A549 (cell line): ENCODE measurements around the gene PCGF1. TPM values are rescaled to one million over a fixed set of nuclear protein-coding genes. Genes with fewer than 3 reads are reported as not detected.

Source experiments
- ATAC-seq, 2 experiments: fragments of 200-7000 bp in 1 of 2; fragments of >200 bp in 1 of 2; cut with Nextera tagmentation in 1 of 2; cut with Tn5 transposase in 1 of 2; 3 replicates each; pipeline versions ENCODE4 v1.8.0 to v1.9.1; 2018 to 2020; ENCODE audit warnings: mild to moderate bottlenecking in 1 of 2, moderate library complexity in 1 of 2
- CTCF ChIA-PET: fragments of 300-600 bp; sonication (Branson Sonifier 250); formaldehyde crosslinking; extraction: SDS; loops from one replicate; lab custom pipeline; 2021; ENCODE audit warnings: antibody characterized with exemption, inconsistent platforms; lab: Yijun Ruan, JAX
- POLR2A ChIA-PET: fragments of 350-600 bp; formaldehyde crosslinking; extraction: SDS; loops from one replicate; lab custom pipeline; 2021; ENCODE audit warnings: antibody characterized with exemption, inconsistent platforms; lab: Yijun Ruan, JAX
- DNase-seq, 2 experiments: peaks; one replicate each; pipeline versions ENCODE4 v3.0.0 to v3.0.0-alpha.2; 2011 to 2016; ENCODE audit warnings: low read depth in 1 of 2, low spot score in 1 of 2
- FAIRE-seq: peaks from 2 replicates; lab custom pipeline; 2011; peaks lifted over from hg19 to GRCh38; lab: Jason Lieb, UNC
- H3K27ac ChIP-seq, 2 experiments: fragments of >200 bp; sonication (Bioruptor Twin); formaldehyde crosslinking; 3 replicates each; pipeline ENCODE4 v1.5.1; 2016 to 2017
- H3K4me1 ChIP-seq: fragments of >200 bp; sonication (Bioruptor Twin); formaldehyde crosslinking; 3 replicates; pipeline ENCODE4 v1.6.1; 2016
- H3K4me2 ChIP-seq: fragments of >200 bp; sonication (Bioruptor Twin); formaldehyde crosslinking; 3 replicates; pipeline ENCODE4 v1.6.1; 2016
- H3K4me3 ChIP-seq: fragments of >200 bp; sonication (Bioruptor Twin); formaldehyde crosslinking; 3 replicates; pipeline ENCODE4 v1.5.1; 2016
- H3K9me3 ChIP-seq: fragments of >200 bp; sonication (Bioruptor Twin); formaldehyde crosslinking; 3 replicates; pipeline ENCODE4 v1.6.1; 2016
- EHMT2 ChIP-seq: fragments of 200-600 bp; sonication (generic); IDR thresholded peaks from 2 replicates; pipeline ENCODE4 v1.6.1; 2016; ENCODE audit warnings: antibody characterized with exemption, low read depth, mild to moderate bottlenecking, moderate library complexity
- ELK1 ChIP-seq: fragments of 150-350 bp; IDR thresholded peaks from 2 replicates; pipeline ENCODE4 v1.6.1; 2014; ENCODE audit warnings: low read depth, mild to moderate bottlenecking, low read length
- HEYL ChIP-seq: fragments of 250-450 bp; sonication (Bioruptor Pico); IDR thresholded peaks from 2 replicates; pipeline ENCODE4 v1.8.0; 2021; ENCODE audit warnings: mild to moderate bottlenecking, moderate library complexity
- HMGXB4 ChIP-seq: fragments of 250-450 bp; sonication (Bioruptor Pico); IDR thresholded peaks from 2 replicates; pipeline ENCODE4 v1.5.0; 2021; ENCODE audit warnings: mild to moderate bottlenecking, moderate library complexity, borderline replicate concordance
- KDM5A ChIP-seq: fragments of 200-600 bp; sonication (generic); IDR thresholded peaks from 2 replicates; pipeline ENCODE4 v1.6.1; 2016; ENCODE audit warnings: antibody characterized with exemption, mild to moderate bottlenecking
- MAZ ChIP-seq: fragments of 150-350 bp; IDR thresholded peaks from 2 replicates; pipeline ENCODE4 v1.6.1; 2014; ENCODE audit warnings: antibody characterized with exemption, low read depth, low read length, borderline replicate concordance
- MYC ChIP-seq: IDR thresholded peaks from 2 replicates; pipeline ENCODE4 v1.6.1; 2012; ENCODE audit warnings: mild to moderate bottlenecking, inconsistent platforms, low read length, improper control_type of control experiment, borderline replicate concordance
- NFE2L2 ChIP-seq: fragments of 150-350 bp; conservative IDR thresholded peaks from 2 replicates; pipeline ENCODE4 v1.6.1; 2014; ENCODE audit warnings: low read length
- NR3C1 ChIP-seq: fragments of >200 bp; sonication (Bioruptor Twin); formaldehyde crosslinking; IDR thresholded peaks from 3 replicates; pipeline ENCODE4 v1.6.1; 2017
- POLR2A ChIP-seq: IDR thresholded peaks from 2 replicates; pipeline ENCODE4 v1.6.1; 2012; ENCODE audit warnings: mild to moderate bottlenecking, low read length
- RARB ChIP-seq: fragments of 250-450 bp; sonication (Bioruptor Pico); IDR thresholded peaks from 2 replicates; pipeline ENCODE4 v1.8.0; 2021; ENCODE audit warnings: mild to moderate bottlenecking, moderate library complexity
- RCOR1 ChIP-seq: fragments of 150-350 bp; IDR thresholded peaks from 2 replicates; pipeline ENCODE4 v1.6.1; 2014; ENCODE audit warnings: antibody characterized with exemption, low read length, low read depth
- SREBF2 ChIP-seq: fragments of 450-650 bp; IDR thresholded peaks from 2 replicates; pipeline ENCODE4 v1.6.1; 2014; ENCODE audit warnings: mild to moderate bottlenecking, moderate library complexity
- ZFP36 ChIP-seq: fragments of 450-650 bp; IDR thresholded peaks from 2 replicates; pipeline ENCODE4 v1.6.1; 2014; ENCODE audit warnings: borderline replicate concordance; ENCODE audit not compliant: partially characterized antibody
- WGBS: methylation state at CpG from one replicate; pipeline ENCODE4 v1.1.6; 2017; ENCODE audit errors: missing lambda C conversion rate; 5-methylcytosine and 5-hydroxymethylcytosine counted together
- polyA plus RNA-seq, 4 experiments: library from polyadenylated mRNA; depleted of rRNA in 3 of 4; stranded (reverse); fragments of >200 nt; fragmentation: RNase III in 1 of 4; extraction: RNeasy Plus Mini Kit Qiagen cat#74134 plus additional on column Dnase treatment in 1 of 4; gene quantifications; 2 replicates in 3 of 4; 3 replicates in 1 of 4; pipeline ENCODE4 v1.2.3, GENCODE V29; 2011 to 2017
- TF ChIP-seq, protein P1 (sequence below): IDR thresholded peaks from 2 replicates; pipeline ENCODE4 v1.6.1; 2012
- TF ChIP-seq, protein P2 (sequence below): fragments of >200 bp; sonication (Bioruptor Twin); formaldehyde crosslinking; IDR thresholded peaks from 2 replicates; pipeline ENCODE4 v1.6.1; 2016
- TF ChIP-seq, protein P3 (sequence below): IDR thresholded peaks from 2 replicates; pipeline ENCODE4 v1.6.1; 2012; ENCODE audit warnings: low read depth, borderline replicate concordance

The PCGF1 gene
- polyA plus RNA-seq, 2 of the 4 experiments (the other 2 are of a cell fraction) = 32.2 to 53.6 TPM

- TF ChIP-seq RCOR1 = no peak
- TF ChIP-seq, protein P1, sequence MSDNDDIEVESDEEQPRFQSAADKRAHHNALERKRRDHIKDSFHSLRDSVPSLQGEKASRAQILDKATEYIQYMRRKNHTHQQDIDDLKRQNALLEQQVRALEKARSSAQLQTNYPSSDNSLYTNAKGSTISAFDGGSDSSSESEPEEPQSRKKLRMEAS = no peak
Measured at GRCh38 chr2:74500578-74500946, 6.9 kb downstream of the PCGF1 start (continued).

DNA sequence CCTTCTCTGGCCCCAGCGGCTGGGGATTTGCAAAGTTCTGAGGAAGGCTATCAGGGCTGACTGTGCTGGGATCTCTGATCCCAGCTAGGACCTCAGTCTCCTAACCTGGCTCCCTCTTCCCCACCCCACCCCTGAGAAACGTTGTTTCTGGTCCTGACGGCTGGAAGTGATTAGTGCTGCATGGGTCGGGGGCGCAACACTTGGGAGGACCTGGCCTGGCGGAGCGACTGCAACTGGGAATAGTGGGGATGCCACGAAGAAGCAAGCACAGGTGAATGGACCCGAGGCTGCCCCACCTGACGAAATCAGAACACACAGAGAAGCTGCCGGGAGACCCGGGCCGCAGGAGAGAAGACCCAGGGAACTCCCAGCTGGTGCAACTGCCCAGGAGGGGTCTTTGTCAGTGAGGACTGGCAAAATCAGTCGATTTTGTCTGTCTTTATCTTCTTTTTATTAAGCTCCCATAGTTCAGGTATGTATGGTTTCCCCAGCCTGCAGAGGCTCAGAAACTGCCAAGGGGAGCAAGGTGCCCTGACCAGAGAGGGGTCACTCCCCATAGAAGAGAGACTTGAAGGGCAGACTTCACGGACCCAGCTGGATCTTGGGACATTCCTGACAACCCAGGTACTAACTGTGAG, 7.4 kb downstream of the PCGF1 start:
- no peak overlapping the region for H3K4me2 ChIP-seq
- DNase-seq = no peak
- ATAC-seq = no peak
- H3K9me3 ChIP-seq = no peaks in the 10 kb centered on the region
- 81% methylated on average over 15 of the region's 15 CpGs for WGBS
- TF ChIP-seq ZFP36 = no peak
- no peak for TF ChIP-seq MYC
- TF ChIP-seq, protein P2, sequence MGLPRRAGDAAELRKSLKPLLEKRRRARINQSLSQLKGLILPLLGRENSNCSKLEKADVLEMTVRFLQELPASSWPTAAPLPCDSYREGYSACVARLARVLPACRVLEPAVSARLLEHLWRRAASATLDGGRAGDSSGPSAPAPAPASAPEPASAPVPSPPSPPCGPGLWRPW = no peak
- TF ChIP-seq EHMT2 = no peak
- TF ChIP-seq KDM5A = no peak
- no peak for TF ChIP-seq HEYL (CRISPR knock-in tag)
- TF ChIP-seq ELK1 = no peak
- no peak for TF ChIP-seq NFE2L2
- no peak for TF ChIP-seq HMGXB4 (CRISPR knock-in tag)
- TF ChIP-seq RARB (CRISPR knock-in tag) = no peak
- no peak for TF ChIP-seq NR3C1
- no peak for TF ChIP-seq MAZ
- TF ChIP-seq SREBF2 = no peak
- no peak for TF ChIP-seq POLR2A
- TF ChIP-seq, all 56 proteins: peak for 0
- CTCF ChIA-PET = interaction anchor here (0.8 to 15.5 kb wide), 7 partner anchors 13 to 375 kb away, joined by 3 to 184 read pairs (median 4); partner anchors contain the start of genes AUP1, CCDC142, HTRA2 and MRPL53
- FAIRE-seq = no peak
- no peak overlapping the region for H3K27ac ChIP-seq
- peaks cover 13% of the 10 kb centered on the region for H3K4me1 ChIP-seq
- POLR2A ChIA-PET = interaction anchor here (1.1 to 1.6 kb wide), 2 partner anchors 11 to 17 kb away, joined by 4 to 5 read pairs; partner anchors contain the start of genes CCDC142 and TTC31
- no peak overlapping the region for H3K4me3 ChIP-seq

DNA sequence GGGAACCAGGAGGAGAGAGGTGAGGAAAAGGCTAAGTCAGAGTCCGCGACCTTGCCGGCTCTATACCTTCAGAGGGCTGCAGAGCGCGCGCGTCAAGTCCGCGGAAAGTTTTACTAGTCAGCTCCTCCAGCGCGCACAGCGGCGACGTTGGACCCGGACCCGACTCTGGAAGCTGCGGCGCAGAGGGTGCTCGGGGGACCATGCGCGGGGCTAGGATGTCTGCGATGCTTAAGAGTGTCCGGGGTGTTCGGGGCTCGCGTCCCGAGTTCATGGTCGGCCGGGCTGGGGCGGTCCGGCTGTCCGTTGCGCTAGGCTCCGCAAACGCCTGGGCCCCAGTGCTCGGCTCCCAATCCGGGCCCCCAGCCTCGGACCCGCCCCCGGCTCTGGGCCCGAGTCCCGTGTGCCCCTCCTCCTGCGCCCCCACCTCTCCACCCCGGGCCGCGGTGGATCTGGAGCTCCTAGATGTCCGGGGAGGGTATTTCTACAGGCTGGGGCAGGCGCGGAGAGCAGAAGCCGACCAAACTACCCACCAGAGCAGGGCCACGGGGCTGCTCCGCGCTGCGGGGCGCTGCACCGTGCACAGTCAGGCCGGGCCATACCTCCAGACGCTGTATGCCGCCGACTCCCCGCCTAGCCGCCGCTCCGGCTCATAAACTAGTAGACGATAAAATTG, 8.1 kb downstream of the PCGF1 start, which contains the start of gene LBX2:
Gene LBX2 (minus strand): TSS at position 337 of the 673 bp plus-strand sequence. CDS start 66 bp downstream, at position 271.
- TF ChIP-seq, protein P1 = 0 out of 2 replicates have a peak, but pooled peaks have one; percentile 4
- TF ChIP-seq, protein P3, sequence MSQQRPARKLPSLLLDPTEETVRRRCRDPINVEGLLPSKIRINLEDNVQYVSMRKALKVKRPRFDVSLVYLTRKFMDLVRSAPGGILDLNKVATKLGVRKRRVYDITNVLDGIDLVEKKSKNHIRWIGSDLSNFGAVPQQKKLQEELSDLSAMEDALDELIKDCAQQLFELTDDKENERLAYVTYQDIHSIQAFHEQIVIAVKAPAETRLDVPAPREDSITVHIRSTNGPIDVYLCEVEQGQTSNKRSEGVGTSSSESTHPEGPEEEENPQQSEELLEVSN = no peak
- TF ChIP-seq, all 56 proteins: peak for 1
- FAIRE-seq = no peak
- Histone ChIP-seq H3K4me3 (no peak within 1 kb of the TSS), H3K27ac (no peak within 1 kb of the TSS), H3K9me3 (no peaks in the 10 kb centered on the region), H3K4me2 (no peak within 1 kb of the TSS), H3K4me1 (peaks cover 13% of the 10 kb centered on the region)
- CTCF ChIA-PET = interaction anchor here (1.2 to 15.5 kb wide), 4 partner anchors 12 to 88 kb away, joined by 4 to 184 read pairs (median 10); partner anchors contain the start of genes CCDC142, MRPL53 and TTC31
- DNase-seq = no peak
- POLR2A ChIA-PET = no interaction called here
- 75% methylated on average over 56 of the region's 65 CpGs for WGBS
- no peak for ATAC-seq
